CD4-positive, alpha-beta T cell treated with Interleukin-17A for 1 hour (primary cell): ENCODE results near the gene NFASC.

Experiments
- DNase-seq: peaks from one replicate; pipeline ENCODE4 v3.0.0-alpha.2; 2020

Gene NFASC

GRCh38 chr1:204870160-204870912 is at the start of gene NFASC:
NFASC (plus strand) TSS chr1:204870862; CDS start chr1:204944316, 73,454 bp downstream.
- no peak for DNase-seq

- no peak for DNase-seq
These were observed 49.2 kb upstream of the NFASC start for GRCh38 chr1:204821476-204821875.

- no peak for DNase-seq
These were observed 48.7 kb upstream of the NFASC start for GRCh38 chr1:204821924-204822323.

GRCh38 chr1:204826970-204827369 is 43.7 kb upstream of the NFASC start:
- no peak for DNase-seq

GRCh38 chr1:204828352-204828850 is 42.3 kb upstream of the NFASC start:
- DNase-seq = peak; percentile 10

- no peak for DNase-seq
These were observed 41.4 kb upstream of the NFASC start for GRCh38 chr1:204829133-204829825.

- DNase-seq = no peak
These were observed 39.9 kb upstream of the NFASC start for GRCh38 chr1:204830747-204831146.

GRCh38 chr1:204831186-204831585 is 39.5 kb upstream of the NFASC start:
- DNase-seq = no peak

GRCh38 chr1:204834336-204834735 is 36.3 kb upstream of the NFASC start:
- DNase-seq = no peak

- no peak for DNase-seq
These were observed 35.9 kb upstream of the NFASC start for GRCh38 chr1:204834752-204835151.

GRCh38 chr1:204835737-204836136 is 34.9 kb upstream of the NFASC start:
- DNase-seq = no peak

GRCh38 chr1:204836856-204837255 is 33.8 kb upstream of the NFASC start:
- no peak for DNase-seq

- peak; percentile 2 for DNase-seq
These were observed 33.1 kb upstream of the NFASC start for GRCh38 chr1:204837440-204838084.

GRCh38 chr1:204841316-204841715 is 29.3 kb upstream of the NFASC start:
- no peak for DNase-seq

- DNase-seq = no peak
These were observed 28.9 kb upstream of the NFASC start for GRCh38 chr1:204841798-204842197.

- DNase-seq = no peak
These were observed 28.3 kb upstream of the NFASC start for GRCh38 chr1:204842369-204842768.

- DNase-seq = no peak
These were observed 27.8 kb upstream of the NFASC start for GRCh38 chr1:204842892-204843291.

GRCh38 chr1:204846546-204846945 is 24.1 kb upstream of the NFASC start:
- DNase-seq = no peak

- no peak for DNase-seq
These were observed 22.1 kb upstream of the NFASC start for GRCh38 chr1:204848579-204848978.

- DNase-seq = no peak
These were observed 17.8 kb upstream of the NFASC start for GRCh38 chr1:204852854-204853253.

- DNase-seq = no peak
These were observed 17.2 kb upstream of the NFASC start for GRCh38 chr1:204853436-204853835.

GRCh38 chr1:204854286-204854685 is 16.4 kb upstream of the NFASC start:
- no peak for DNase-seq

- DNase-seq = no peak
These were observed 12.3 kb upstream of the NFASC start for GRCh38 chr1:204858363-204858821.

- no peak for DNase-seq
These were observed 10.8 kb upstream of the NFASC start for GRCh38 chr1:204859861-204860267.
